GM12864 (cell line): ENCODE measurements around the gene KIAA0930.

Experiments used
- DNase-seq: peaks from one replicate; pipeline ENCODE4 v3.0.0-alpha.2; 2011; ENCODE audit warnings: low read depth
- H3K4me3 ChIP-seq: 2 replicates; pipeline ENCODE4 v1.5.1; 2011; ENCODE audit warnings: mild to moderate bottlenecking, low read depth, low read length, control low read depth
- CTCF ChIP-seq: IDR thresholded peaks from 2 replicates; pipeline ENCODE4 v1.5.1; 2011; ENCODE audit warnings: low read depth, mild to moderate bottlenecking, moderate library complexity, low read length, control low read depth, inconsistent platforms; ENCODE audit errors: missing control alignments

Gene KIAA0930

GRCh38 chr22:45212992-45213751, 27.5 kb downstream of the KIAA0930 start:
- no peak overlapping the region for H3K4me3 ChIP-seq
- no peak for DNase-seq
- no peak for TF ChIP-seq CTCF

- H3K4me3 ChIP-seq: no peak overlapping the region
- no peak for DNase-seq
- TF ChIP-seq CTCF: no peak
These were observed 28.4 kb downstream of the KIAA0930 start for GRCh38 chr22:45212306-45212709.

- no peak overlapping the region for H3K4me3 ChIP-seq
- DNase-seq: no peak
- TF ChIP-seq CTCF: no peak
These were observed 28.8 kb downstream of the KIAA0930 start for GRCh38 chr22:45211848-45212247.

GRCh38 chr22:45211435-45211834, 29.3 kb downstream of the KIAA0930 start:
- DNase-seq: no peak

GRCh38 chr22:45210991-45211390, 29.7 kb downstream of the KIAA0930 start:
- DNase-seq: no peak
- no peak for TF ChIP-seq CTCF
- no peak overlapping the region for H3K4me3 ChIP-seq

More at GRCh38 chr22:45211435-45211834, 29.3 kb downstream of the KIAA0930 start:
- no peak overlapping the region for H3K4me3 ChIP-seq
- no peak for TF ChIP-seq CTCF

- H3K4me3 ChIP-seq: no peak overlapping the region
- no peak for TF ChIP-seq CTCF
These were observed 30.1 kb downstream of the KIAA0930 start for GRCh38 chr22:45210577-45210976.

GRCh38 chr22:45210174-45210573, 30.5 kb downstream of the KIAA0930 start:
- no peak for TF ChIP-seq CTCF
- H3K4me3 ChIP-seq: no peak overlapping the region
- DNase-seq: no peak

More at GRCh38 chr22:45210577-45210976, 30.1 kb downstream of the KIAA0930 start:
- no peak for DNase-seq
